Measurements from ENCODE around the gene ZZZ3. TPM values are rescaled to one million over a fixed set of nuclear protein-coding genes. Genes with fewer than 3 reads are reported as not detected.
A peak's percentile ranks its signal among the peaks of the same experiment; 100 is the strongest.

Gene ZZZ3
- total RNA-seq, 1 experiment from 2014 or later, result 51.1 TPM

- peak overlapping the region in 2 of 3 experiments; percentile 55 to 84; a peak in 3 of 7 replicates for H3K27ac Mint-ChIP-seq
- no peak overlapping the region for H2BK12ac ChIP-seq (ENCODE audit: insufficient read length, low read depth, low read length)
- no peak overlapping the region for H3T11ph ChIP-seq (ENCODE audit: low read length)
- no peak for DNase-seq
- no peak overlapping the region for H3K9ac ChIP-seq (ENCODE audit: extremely low read depth, insufficient read length, low read length)
- H2BK20ac ChIP-seq (ENCODE audit: low read depth, low read length, poor library complexity, severe bottlenecking), result no peak overlapping the region
- H3K4ac ChIP-seq (ENCODE audit: low read depth, low read length), result no peak overlapping the region
- H3K36me3 Mint-ChIP-seq (ENCODE audit: insufficient read depth in 1 of 3, low read depth in 3 of 3), result peaks cover 39 to 43% (median 41%) of the 10 kb centered on the region in 3 experiments
- H2BK15ac ChIP-seq (ENCODE audit: low read depth, low read length), result no peak overlapping the region
- H3K27me3 Mint-ChIP-seq (ENCODE audit: low read depth), result no peaks in the 10 kb centered on the region
- H2BK120ac ChIP-seq (ENCODE audit: low read depth, low read length, poor library complexity, severe bottlenecking), result no peak overlapping the region
- H4K5ac ChIP-seq (ENCODE audit: insufficient read length, low read depth, low read length), result no peak overlapping the region
- no peak overlapping the region for H3K18ac ChIP-seq (ENCODE audit: insufficient read length, low read depth, low read length)
- no peak overlapping the region for H3K23ac ChIP-seq (ENCODE audit: insufficient read length, low read depth, low read length)
- no peaks in the 10 kb centered on the region for H3K27me3 ChIP-seq (ENCODE audit: insufficient read depth, low read length)
- no peak overlapping the region for H2AK5ac ChIP-seq (ENCODE audit: insufficient read length, low read length)
- no peak overlapping the region for H3K27ac ChIP-seq (ENCODE audit: insufficient read length, low read depth, low read length)
- H4K91ac ChIP-seq (ENCODE audit: insufficient read length, low read depth, low read length), result no peak overlapping the region
- no peaks in the 10 kb centered on the region for H4K20me1 ChIP-seq (ENCODE audit: control insufficient read depth, insufficient read depth, insufficient read length)
- no peak overlapping the region for H2BK5ac ChIP-seq (ENCODE audit: insufficient read length, low read length)
- no peak overlapping the region for H3K56ac ChIP-seq (ENCODE audit: insufficient read length, low read depth, low read length)
- H2AFZ ChIP-seq (ENCODE audit: low read length), result no peak overlapping the region
- peaks cover 14% of the 10 kb centered on the region; the same call in 1 of the 2 replicates for H3K79me2 ChIP-seq (ENCODE audit: insufficient read depth, low read length)
- no CpG with 5 or more reads among the region's 6 CpGs for WGBS (ENCODE audit: extremely low coverage, insufficient read length, low lambda C conversion rate)
- peaks cover 9% of the 10 kb centered on the region for H3K79me1 ChIP-seq (ENCODE audit: insufficient read depth, low read depth, low read length, poor library complexity, severe bottlenecking)
- peaks cover 4% of the 10 kb centered on the region for H3K9me3 ChIP-seq (ENCODE audit: control insufficient read depth, low read depth, low read length)
- peaks cover 33 to 41% of the 10 kb centered on the region in 2 experiments for H3K9me3 Mint-ChIP-seq
- H3K23me2 ChIP-seq (ENCODE audit: insufficient read length, low read depth, low read length, poor library complexity, severe bottlenecking), result no peaks in the 10 kb centered on the region
- H3K14ac ChIP-seq (ENCODE audit: insufficient read depth, low read length), result no peak overlapping the region
- no peak overlapping the region for H3K4me2 ChIP-seq (ENCODE audit: insufficient read depth, insufficient read length, low read length)
- no peak overlapping the region for H4K8ac ChIP-seq (replicated peaks; ENCODE audit: insufficient read length, low read depth, low read length)
- no peak for TF ChIP-seq CTCF (conservative IDR thresholded peaks at IDR 0.05)
- H3K4me1 Mint-ChIP-seq, result no peaks in the 10 kb centered on the region
- H3K4me1 ChIP-seq (ENCODE audit: insufficient read depth, low read length), result no peaks in the 10 kb centered on the region
- H3K4me3 Mint-ChIP-seq, result no peak overlapping the region
These were observed 29.4 kb downstream of the ZZZ3 start for GRCh38 chr1:77652970-77653516.

Measured in H9 (cell line).